Naive thymus-derived CD4-positive, alpha-beta T cell (primary cell): Measurements from ENCODE around the gene CRYBA4. TPM values are rescaled to one million over a fixed set of nuclear protein-coding genes. Genes with fewer than 3 reads are reported as not detected.

ENCODE experiments used
- ATAC-seq: fragments of 150-1000 bp; cut with Tn5 transposase; 2 replicates; pipeline ENCODE4 v1.10.0; 2021; ENCODE audit warnings: mild to moderate bottlenecking, moderate library complexity
- CTCF ChIA-PET: fragments of 350-600 bp; sonication (Branson Sonifier 250); formaldehyde crosslinking; loops from one replicate; lab custom pipeline; 2021; ENCODE audit warnings: antibody characterized with exemption; lab: Charles Lee
- POLR2A ChIA-PET: fragments of 350-600 bp; sonication (Branson Sonifier 250); formaldehyde crosslinking; loops from one replicate; lab custom pipeline; 2021; ENCODE audit warnings: antibody characterized with exemption, inconsistent platforms; lab: Charles Lee
- DNase-seq, 9 donors: peaks; one replicate each; pipeline versions ENCODE4 v3.0.0 to v3.0.0-alpha.2; 2020 to 2022; ENCODE audit warnings: mixed read lengths in 1 of 9
- H3K27ac ChIP-seq: one replicate; pipeline ENCODE4 v1.7.0; 2013; ENCODE audit warnings: mild to moderate bottlenecking, low read depth, low read length, moderate library complexity
- H3K27me3 ChIP-seq, 2 donors: one replicate each; pipeline ENCODE4 v1.7.0; 2013; ENCODE audit warnings: low read length in 2 of 2, mild to moderate bottlenecking in 2 of 2, moderate library complexity in 2 of 2; ENCODE audit not compliant: control insufficient read depth in 2 of 2, insufficient read depth in 2 of 2
- H3K36me3 ChIP-seq, 3 experiments: 1 replicate in 2 of 3; 2 replicates in 1 of 3; pipeline ENCODE4 v1.7.0; 2013; ENCODE audit warnings: low read length in 3 of 3, mild to moderate bottlenecking in 3 of 3, moderate library complexity in 1 of 3; ENCODE audit not compliant: insufficient read depth in 3 of 3, control insufficient read depth in 2 of 3
- H3K4me1 ChIP-seq, 2 donors: one replicate each; pipeline ENCODE4 v1.7.0; 2013; ENCODE audit warnings: low read length in 2 of 2, mild to moderate bottlenecking in 2 of 2, moderate library complexity in 1 of 2; ENCODE audit not compliant: control insufficient read depth in 2 of 2, insufficient read depth in 2 of 2
- H3K4me3 ChIP-seq: 2 replicates; pipeline ENCODE4 v1.7.0; 2013; ENCODE audit warnings: mild to moderate bottlenecking, low read length
- H3K9me3 ChIP-seq, 3 experiments: 1 replicate in 2 of 3; 2 replicates in 1 of 3; pipeline ENCODE4 v1.7.0; 2013; ENCODE audit warnings: low read length in 3 of 3; ENCODE audit not compliant: control insufficient read depth in 2 of 3
- H3K27ac Mint-ChIP-seq, 9 donors: one replicate each; pipeline ENCODE4 v1.8.0; 2020 to 2022; ENCODE audit warnings: mixed read lengths in 9 of 9, mild to moderate bottlenecking in 8 of 9, moderate library complexity in 5 of 9, inconsistent platforms in 2 of 9
- H3K27me3 Mint-ChIP-seq, 5 donors: one replicate each; pipeline ENCODE4 v1.8.0; 2021 to 2022; ENCODE audit warnings: mixed read lengths in 5 of 5, mild to moderate bottlenecking in 1 of 5
- H3K36me3 Mint-ChIP-seq, 5 donors: one replicate each; pipeline ENCODE4 v1.8.0; 2020 to 2022; ENCODE audit warnings: mixed read lengths in 5 of 5, mild to moderate bottlenecking in 3 of 5, inconsistent platforms in 1 of 5
- H3K4me1 Mint-ChIP-seq, 7 donors: one replicate each; pipeline ENCODE4 v1.8.0; 2020 to 2022; ENCODE audit warnings: mixed read lengths in 7 of 7, mild to moderate bottlenecking in 3 of 7, inconsistent platforms in 1 of 7
- H3K4me3 Mint-ChIP-seq, 10 donors: one replicate each; pipeline ENCODE4 v1.8.0; 2020 to 2022; ENCODE audit warnings: mild to moderate bottlenecking in 10 of 10, mixed read lengths in 10 of 10, moderate library complexity in 6 of 10, inconsistent platforms in 2 of 10
- H3K9me3 Mint-ChIP-seq, 11 donors: one replicate each; pipeline ENCODE4 v1.8.0; 2020 to 2022; ENCODE audit warnings: mixed read lengths in 11 of 11, mild to moderate bottlenecking in 4 of 11, inconsistent platforms in 1 of 11, moderate library complexity in 1 of 11
- intact Hi-C, 2 donors: fragments of 100-400 bp; cut with micrococcal nuclease; formaldehyde crosslinking; loops; one replicate each; pipeline ENCODE4 v1.15.1; 2023
- polyA plus RNA-seq, 2 donors: library from polyadenylated mRNA; unstranded; fragments of 300-500 nt; fragmentation: Illumina TruSeq; gene quantifications; one replicate each; pipeline ENCODE4 v1.2.3, GENCODE V29; 2021
- total RNA-seq, 6 experiments: library from RNA in 5 of 6; stranded (reverse) in 5 of 6; gene quantifications; 1 replicate in 5 of 6; 2 replicates in 1 of 6; pipeline ENCODE4 v1.2.3 and lab custom pipeline; 2021 to 2026

CRYBA4 gene
- total RNA-seq (not detected), polyA plus RNA-seq (not detected), total RNA-seq (lab: John Stamatoyannopoulos, UW) (not detected)

GRCh38 chr22:26621663-26622062, at the start of gene CRYBA4:
Gene CRYBA4, plus strand, starts transcription at chr22:26621963. Its CDS starts 634 bp downstream, at chr22:26622597.
- Histone ChIP-seq H3K27me3 (no peaks in the 10 kb centered on the region), H3K36me3 (no peaks in the 10 kb centered on the region), H3K27ac (no peak within 1 kb of the TSS), H3K9me3 (no peaks in the 10 kb centered on the region), H3K4me1 (no peaks in the 10 kb centered on the region), H3K4me3 (no peak within 1 kb of the TSS)
- ATAC-seq = no peak
- H3K36me3 Mint-ChIP-seq = no peaks in the 10 kb centered on the region
- H3K27me3 Mint-ChIP-seq = peaks cover 0 to 7% (median 0%) of the 10 kb centered on the region in 5 donors
- no peak within 1 kb of the TSS for H3K4me3 Mint-ChIP-seq
- no peak within 1 kb of the TSS for H3K27ac Mint-ChIP-seq
- DNase-seq = no peak
- intact Hi-C loops = no loop called here
- H3K9me3 Mint-ChIP-seq = peaks cover 0 to 12% (median 0%) of the 10 kb centered on the region in 11 donors
- CTCF ChIA-PET = no interaction called here
- POLR2A ChIA-PET = interaction anchor here (1.0 kb wide), 1 partner anchor 10 kb away, joined by 5 read pairs; no protein-coding TSS in a partner anchor
- H3K4me1 Mint-ChIP-seq = peaks cover 0 to 11% (median 0%) of the 10 kb centered on the region in 7 donors

GRCh38 chr22:26573026-26573662, 48.6 kb upstream of the CRYBA4 start:
- Histone ChIP-seq H3K9me3 (no peaks in the 10 kb centered on the region), H3K27ac (no peak overlapping the region), H3K4me1 (peaks cover 6 to 22% of the 10 kb centered on the region in 2 donors), H3K4me3 (no peak overlapping the region), H3K27me3 (no peaks in the 10 kb centered on the region), H3K36me3 (no peaks in the 10 kb centered on the region)
- H3K4me1 Mint-ChIP-seq = peaks cover 34 to 75% (median 57%) of the 10 kb centered on the region in 7 donors
- peak overlapping the region in 6 of 10 donors; percentile 14 to 51 (median 33) for H3K4me3 Mint-ChIP-seq
- H3K9me3 Mint-ChIP-seq = no peaks in the 10 kb centered on the region
- POLR2A ChIA-PET = interaction anchor here (0.7 kb wide), 1 partner anchor 36 kb away, joined by 7 read pairs; no protein-coding TSS in a partner anchor
- intact Hi-C loops = loop anchor here in 1 of 2 donors (2.0 kb wide), 1 partner anchor 18 kb away; the partner anchor contains the start of gene TPST2
- DNase-seq (no peak), ATAC-seq (peak; percentile 91)
- H3K36me3 Mint-ChIP-seq = peaks cover 0 to 12% (median 0%) of the 10 kb centered on the region in 5 donors
- H3K27me3 Mint-ChIP-seq = no peaks in the 10 kb centered on the region
- CTCF ChIA-PET = interaction anchor here (1.0 kb wide), 1 partner anchor 14 kb away, joined by 3 read pairs; no protein-coding TSS in a partner anchor
- peak overlapping the region; percentile 49 to 86 (median 77) for H3K27ac Mint-ChIP-seq

GRCh38 chr22:26574001-26574723, 47.6 kb upstream of the CRYBA4 start:
- no peaks in the 10 kb centered on the region for H3K9me3 Mint-ChIP-seq
- H3K36me3 Mint-ChIP-seq = peaks cover 0 to 15% (median 0%) of the 10 kb centered on the region in 5 donors

GRCh38 chr22:26576026-26576680, 45.6 kb upstream of the CRYBA4 start:
- POLR2A ChIA-PET = interaction anchor here (0.6 to 1.5 kb wide), 3 partner anchors 14 to 104 kb away, joined by 3 to 4 read pairs (median 3); partner anchors contain the start of gene TPST2
- intact Hi-C loops = no loop called here
- H3K4me3 Mint-ChIP-seq = no peak overlapping the region

More at GRCh38 chr22:26574001-26574723, 47.6 kb upstream of the CRYBA4 start:
- Mint-ChIP-seq H3K4me3 (peak overlapping the region in 1 of 10 donors; percentile 45), H3K27me3 (no peaks in the 10 kb centered on the region), H3K27ac (peak overlapping the region in 8 of 9 donors; percentile 49 to 86 (median 77)), H3K4me1 (peaks cover 38 to 78% (median 63%) of the 10 kb centered on the region in 7 donors)
- Histone ChIP-seq H3K9me3 (no peaks in the 10 kb centered on the region), H3K4me1 (peaks cover 11 to 32% of the 10 kb centered on the region in 2 donors), H3K27ac (no peak overlapping the region), H3K36me3 (no peaks in the 10 kb centered on the region), H3K27me3 (no peaks in the 10 kb centered on the region), H3K4me3 (no peak overlapping the region)
- no peak for DNase-seq
- ChIA-PET POLR2A (interaction anchor here (0.6 kb wide), 1 partner anchor 17 kb away, joined by 6 read pairs; no protein-coding TSS in a partner anchor), CTCF (no interaction called here)
- intact Hi-C loops = no loop called here
- no peak for ATAC-seq

GRCh38 chr22:26577081-26577480, 44.7 kb upstream of the CRYBA4 start:
- intact Hi-C loops = no loop called here

More at GRCh38 chr22:26576026-26576680, 45.6 kb upstream of the CRYBA4 start:
- Histone ChIP-seq H3K27me3 (no peaks in the 10 kb centered on the region), H3K4me1 (peaks cover 30 to 39% of the 10 kb centered on the region in 2 donors), H3K27ac (no peak overlapping the region), H3K9me3 (no peaks in the 10 kb centered on the region), H3K36me3 (no peaks in the 10 kb centered on the region), H3K4me3 (no peak overlapping the region)
- no peaks in the 10 kb centered on the region for H3K9me3 Mint-ChIP-seq
- peak overlapping the region in 7 of 9 donors; percentile 6 to 76 (median 30) for H3K27ac Mint-ChIP-seq
- H3K27me3 Mint-ChIP-seq = no peaks in the 10 kb centered on the region
- H3K4me1 Mint-ChIP-seq = peaks cover 50 to 84% (median 73%) of the 10 kb centered on the region in 7 donors
- DNase-seq = no peak
- no peak for ATAC-seq
- H3K36me3 Mint-ChIP-seq = peaks cover 0 to 19% (median 0%) of the 10 kb centered on the region in 5 donors
- CTCF ChIA-PET = interaction anchor here (0.7 kb wide), 1 partner anchor 60 kb away, joined by 3 read pairs; no protein-coding TSS in a partner anchor

More at GRCh38 chr22:26577081-26577480, 44.7 kb upstream of the CRYBA4 start:
- ChIA-PET POLR2A (interaction anchor here (0.6 to 1.5 kb wide), 3 partner anchors 13 to 103 kb away, joined by 3 to 4 read pairs (median 3); partner anchors contain the start of gene TPST2), CTCF (interaction anchor here (0.7 kb wide), 1 partner anchor 61 kb away, joined by 3 read pairs; no protein-coding TSS in a partner anchor)
- H3K27ac ChIP-seq = no peak overlapping the region
- H3K4me3 ChIP-seq = no peak overlapping the region
- Mint-ChIP-seq H3K36me3 (peaks cover 0 to 20% (median 0%) of the 10 kb centered on the region in 5 donors), H3K4me1 (peaks cover 52 to 80% (median 69%) of the 10 kb centered on the region in 7 donors), H3K9me3 (no peaks in the 10 kb centered on the region), H3K27me3 (no peaks in the 10 kb centered on the region), H3K4me3 (no peak overlapping the region), H3K27ac (peak overlapping the region in 2 of 9 donors; percentile 74 to 91)
- ATAC-seq (no peak), DNase-seq (no peak)
- H3K27me3 ChIP-seq = no peaks in the 10 kb centered on the region
- H3K9me3 ChIP-seq = no peaks in the 10 kb centered on the region
- H3K4me1 ChIP-seq = peaks cover 32 to 47% of the 10 kb centered on the region in 2 donors
- no peaks in the 10 kb centered on the region for H3K36me3 ChIP-seq
